ENCODE data around the gene CD74. TPM values are rescaled to one million over a fixed set of nuclear protein-coding genes. Genes with fewer than 3 reads are reported as not detected.

Gene CD74
- total and polyA plus RNA-seq, 2 of the 13 experiments (the other 11 are each of a cell fraction or from before 2014, with no cell fraction given) = 34.1 to 84.4 TPM

- ChIA-PET CTCF (ENCODE audit: low intra/inter-chr PET ratio, low total read pairs) (no interaction called here), POLR2A (no interaction called here)
- TF ChIP-seq ZNF720 (CRISPR knock-in tag; IDR thresholded peaks at IDR 0.05) = no peak
- no peak for TF ChIP-seq PAX8 (CRISPR knock-in tag; IDR thresholded peaks at IDR 0.05; ENCODE audit: borderline replicate concordance)
- no peak for TF ChIP-seq E2F1 (CRISPR knock-in tag; IDR thresholded peaks at IDR 0.05)
- TF ChIP-seq SRF (IDR thresholded peaks at IDR 0.05; ENCODE audit: low read depth, low read length) = no peak
- no peak for TF ChIP-seq ZNF883 (CRISPR knock-in tag; IDR thresholded peaks at IDR 0.05; ENCODE audit: not compliant biosample characterization)
- TF ChIP-seq ZNF350 (CRISPR knock-in tag; IDR thresholded peaks at IDR 0.05; ENCODE audit: borderline replicate concordance, low read depth) = no peak
- no peak for TF ChIP-seq ZNF772 (CRISPR knock-in tag; IDR thresholded peaks at IDR 0.05)
- TF ChIP-seq SIX4 (CRISPR knock-in tag; IDR thresholded peaks at IDR 0.05) = no peak
- no peak for TF ChIP-seq UBTF (CRISPR knock-in tag; IDR thresholded peaks at IDR 0.05)
- no peak for TF ChIP-seq ZNF558 (CRISPR knock-in tag; IDR thresholded peaks at IDR 0.05; ENCODE audit: borderline replicate concordance)
- TF ChIP-seq NFIC (IDR thresholded peaks at IDR 0.05; ENCODE audit: low read length) = no peak
- TF ChIP-seq IKZF4 (CRISPR knock-in tag; IDR thresholded peaks at IDR 0.05; ENCODE audit: borderline replicate concordance, low read depth, not compliant biosample characterization) = no peak
- TF ChIP-seq RFXAP (CRISPR knock-in tag; IDR thresholded peaks at IDR 0.05; ENCODE audit: borderline replicate concordance) = no peak
- FAIRE-seq (no peak), DNase-seq (ENCODE audit: low spot score) (no peak), ATAC-seq (no peak)
- BruUV-seq (replicated peaks) = no TSS peak
- Histone ChIP-seq H3K27ac (ENCODE audit: extremely low read length, insufficient read depth, low read length) (no peak overlapping the region), H3K36me3 (replicated peaks in 1 of 2; ENCODE audit: control insufficient read depth in 1 of 2, insufficient read depth in 2 of 2, low read length in 2 of 2) (no peaks in the 10 kb centered on the region), H3K4me2 (ENCODE audit: low read depth, low read length) (no peak overlapping the region), H3K9ac (ENCODE audit: insufficient read depth, low read depth, low read length) (no peak overlapping the region), H3K9me3 (ENCODE audit: low read length) (no peaks in the 10 kb centered on the region), H2AFZ (ENCODE audit: low read length) (no peak overlapping the region), H4K20me1 (ENCODE audit: insufficient read depth, low read length) (no peaks in the 10 kb centered on the region), H3K4me1 (ENCODE audit: insufficient read depth, low read length) (no peaks in the 10 kb centered on the region), H3K27me3 (ENCODE audit: control insufficient read depth in 1 of 2, insufficient read depth in 2 of 2, low read length in 2 of 2) (no peaks in the 10 kb centered on the region), H3K4me3 (replicated peaks in 1 of 3; ENCODE audit: insufficient read depth in 1 of 3, low read depth in 2 of 3, low read length in 3 of 3) (no peak overlapping the region), H3K79me2 (ENCODE audit: insufficient read depth, low read length) (no peaks in the 10 kb centered on the region)
- intact Hi-C loops (cut with micrococcal nuclease; ENCODE audit: unreplicated experiment) (loop anchor here (10.0 kb wide), 1 partner anchor 275 kb away; no protein-coding TSS in a partner anchor), in situ Hi-C loops (cut with HindIII; ENCODE audit: extremely low pct_ligation_motif_present, low pct_unique_long_range_greater_than_20kb) (no loop called here)
- 22% methylated on average over 3 of the region's 7 CpGs for WGBS (ENCODE audit: low lambda C conversion rate)
Observed at GRCh38 chr5:150419630-150420270, 7.0 kb upstream of the CD74 start.

Data from HepG2 (cell line).